GM19468 (cell line): ENCODE measurements around the gene ADRM1.

Source experiments
- ATAC-seq: cut with Tn5 transposase; IDR thresholded peaks from one replicate; pipeline ENCODE4 v1.9.1; 2021; ENCODE audit warnings: mild to moderate bottlenecking, moderate library complexity, moderate number of reproducible peaks; ENCODE audit not compliant: unreplicated experiment; ENCODE audit errors: extremely low read depth

ADRM1 gene

GRCh38 chr20:62334881-62335280 lies 32.1 kb downstream of the ADRM1 start:
- no peak for ATAC-seq

GRCh38 chr20:62335532-62335931 lies 32.7 kb downstream of the ADRM1 start:
- ATAC-seq = no peak

- ATAC-seq = no peak
These were observed 33.5 kb downstream of the ADRM1 start for GRCh38 chr20:62336329-62336728.

GRCh38 chr20:62336775-62337557 lies 34.2 kb downstream of the ADRM1 start:
- no peak for ATAC-seq

GRCh38 chr20:62337558-62338293 lies 34.9 kb downstream of the ADRM1 start:
- no peak for ATAC-seq

- ATAC-seq = no peak
These were observed 35.5 kb downstream of the ADRM1 start for GRCh38 chr20:62338294-62338620.

- ATAC-seq = peak; percentile 55
These were observed 36.9 kb downstream of the ADRM1 start for GRCh38 chr20:62339647-62340062.

- no peak for ATAC-seq
These were observed 40.1 kb downstream of the ADRM1 start for GRCh38 chr20:62342910-62343309.

GRCh38 chr20:62344092-62344491 lies 41.3 kb downstream of the ADRM1 start:
- no peak for ATAC-seq

GRCh38 chr20:62344782-62345181 lies 42.0 kb downstream of the ADRM1 start:
- no peak for ATAC-seq

GRCh38 chr20:62345681-62346370 lies 43.0 kb downstream of the ADRM1 start:
- ATAC-seq = no peak

- no peak for ATAC-seq
These were observed 43.8 kb downstream of the ADRM1 start for GRCh38 chr20:62346398-62347150.

- no peak for ATAC-seq
These were observed 44.3 kb downstream of the ADRM1 start for GRCh38 chr20:62347151-62347404.

GRCh38 chr20:62347445-62347844 lies 44.6 kb downstream of the ADRM1 start:
- no peak for ATAC-seq

- ATAC-seq = no peak
These were observed 45.8 kb downstream of the ADRM1 start for GRCh38 chr20:62348604-62349003.

GRCh38 chr20:62349556-62350097 lies 46.8 kb downstream of the ADRM1 start:
- ATAC-seq = no peak

GRCh38 chr20:62350098-62350628 lies 47.4 kb downstream of the ADRM1 start:
- ATAC-seq = no peak

- ATAC-seq = no peak
These were observed 48.0 kb downstream of the ADRM1 start for GRCh38 chr20:62350629-62351422.
